Astrocyte of the spinal cord (primary cell): ENCODE results near the gene RDX.

Experiments
- DNase-seq: peaks from one replicate; pipeline ENCODE4 v3.0.0; 2011; ENCODE audit warnings: low read depth, low spot score
- H3K4me3 ChIP-seq: 2 replicates; pipeline ENCODE4 v1.5.1; 2011; ENCODE audit warnings: low read depth, mild to moderate bottlenecking, low read length, moderate library complexity
- in situ Hi-C: cut with HindIII; loops from 2 replicates; pipeline ENCODE4 v1.10.0; 2017; ENCODE audit warnings: low sequenced_read_pairs
- TF ChIP-seq, protein P1 (sequence below): IDR thresholded peaks from 2 replicates; pipeline ENCODE4 v1.5.1; 2012; ENCODE audit warnings: low read depth, mild to moderate bottlenecking, low read length, inconsistent platforms

The RDX gene

DNA sequence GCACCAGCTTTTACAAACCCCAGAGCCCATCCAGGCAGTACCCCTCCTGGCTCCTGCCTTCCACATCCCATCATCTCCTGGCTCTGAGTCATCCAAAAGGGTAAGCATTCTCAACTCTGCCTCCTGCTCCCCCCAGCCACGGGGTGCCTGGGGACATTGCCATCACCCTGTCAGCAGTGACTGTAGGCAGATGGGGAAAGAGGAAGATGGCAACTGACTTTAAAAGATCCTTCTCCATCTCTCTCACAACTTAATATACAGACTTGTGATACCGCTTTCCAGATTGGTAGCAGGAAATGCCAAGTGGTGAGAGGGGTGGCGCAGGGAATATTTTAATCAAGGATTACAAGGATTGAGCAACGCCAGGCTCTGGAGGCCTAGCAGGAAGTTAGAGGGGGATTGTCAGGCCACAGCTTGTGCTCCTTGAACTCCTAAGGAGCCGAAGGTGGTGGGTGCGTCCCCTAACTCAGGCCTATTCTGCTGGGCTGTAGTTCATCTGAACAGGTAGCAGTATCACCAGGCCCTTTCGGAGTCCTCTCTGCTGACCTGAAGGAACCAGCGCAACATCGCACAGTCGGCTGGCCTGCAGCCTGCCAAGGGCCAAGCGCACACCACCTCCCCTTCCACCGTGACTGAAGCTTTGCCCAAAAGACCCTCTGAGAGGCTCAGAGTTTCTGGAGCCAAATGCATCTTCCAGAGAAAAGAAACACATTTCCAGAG, 119.9 kb downstream of the RDX start:
- no peak overlapping the region for H3K4me3 ChIP-seq
- in situ Hi-C loops = no loop called here
- peak; percentile 17 for DNase-seq
- TF ChIP-seq, protein P1, sequence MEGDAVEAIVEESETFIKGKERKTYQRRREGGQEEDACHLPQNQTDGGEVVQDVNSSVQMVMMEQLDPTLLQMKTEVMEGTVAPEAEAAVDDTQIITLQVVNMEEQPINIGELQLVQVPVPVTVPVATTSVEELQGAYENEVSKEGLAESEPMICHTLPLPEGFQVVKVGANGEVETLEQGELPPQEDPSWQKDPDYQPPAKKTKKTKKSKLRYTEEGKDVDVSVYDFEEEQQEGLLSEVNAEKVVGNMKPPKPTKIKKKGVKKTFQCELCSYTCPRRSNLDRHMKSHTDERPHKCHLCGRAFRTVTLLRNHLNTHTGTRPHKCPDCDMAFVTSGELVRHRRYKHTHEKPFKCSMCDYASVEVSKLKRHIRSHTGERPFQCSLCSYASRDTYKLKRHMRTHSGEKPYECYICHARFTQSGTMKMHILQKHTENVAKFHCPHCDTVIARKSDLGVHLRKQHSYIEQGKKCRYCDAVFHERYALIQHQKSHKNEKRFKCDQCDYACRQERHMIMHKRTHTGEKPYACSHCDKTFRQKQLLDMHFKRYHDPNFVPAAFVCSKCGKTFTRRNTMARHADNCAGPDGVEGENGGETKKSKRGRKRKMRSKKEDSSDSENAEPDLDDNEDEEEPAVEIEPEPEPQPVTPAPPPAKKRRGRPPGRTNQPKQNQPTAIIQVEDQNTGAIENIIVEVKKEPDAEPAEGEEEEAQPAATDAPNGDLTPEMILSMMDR = no peak

DNA sequence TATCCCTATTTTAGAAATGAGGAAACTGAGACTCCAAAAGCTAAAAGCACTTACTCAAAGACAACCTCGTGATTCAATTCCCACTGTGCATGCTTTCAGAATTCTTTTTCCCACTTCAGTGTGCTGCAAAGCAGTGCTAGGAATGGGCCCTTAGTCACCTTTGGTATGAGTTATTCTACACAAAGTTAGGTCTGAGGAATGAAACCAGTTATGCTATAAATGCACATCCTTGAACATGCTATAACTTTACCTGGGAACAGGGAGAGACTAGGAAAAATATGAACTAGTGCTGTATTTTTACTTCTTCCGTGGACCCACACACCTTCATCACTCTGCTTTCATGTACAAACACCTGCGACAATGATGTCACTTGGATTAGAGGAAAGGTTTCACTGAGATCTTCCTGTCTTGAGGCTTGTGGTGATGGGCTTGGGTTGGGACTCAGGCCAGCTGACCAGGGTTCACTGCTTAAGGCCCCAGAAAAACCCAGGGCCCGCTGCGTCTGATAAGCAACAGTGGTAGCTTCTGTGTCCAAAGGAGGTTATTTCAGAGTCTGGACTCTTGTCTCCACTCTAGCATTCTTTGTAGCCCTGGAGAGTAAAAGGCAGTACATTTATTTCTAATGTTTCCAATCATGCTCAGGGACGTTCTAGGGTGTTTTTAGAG, 121.6 kb downstream of the RDX start:
- TF ChIP-seq, protein P1 = no peak
- DNase-seq = peak; percentile 61
- no peak overlapping the region for H3K4me3 ChIP-seq
- in situ Hi-C loops = no loop called here

DNA sequence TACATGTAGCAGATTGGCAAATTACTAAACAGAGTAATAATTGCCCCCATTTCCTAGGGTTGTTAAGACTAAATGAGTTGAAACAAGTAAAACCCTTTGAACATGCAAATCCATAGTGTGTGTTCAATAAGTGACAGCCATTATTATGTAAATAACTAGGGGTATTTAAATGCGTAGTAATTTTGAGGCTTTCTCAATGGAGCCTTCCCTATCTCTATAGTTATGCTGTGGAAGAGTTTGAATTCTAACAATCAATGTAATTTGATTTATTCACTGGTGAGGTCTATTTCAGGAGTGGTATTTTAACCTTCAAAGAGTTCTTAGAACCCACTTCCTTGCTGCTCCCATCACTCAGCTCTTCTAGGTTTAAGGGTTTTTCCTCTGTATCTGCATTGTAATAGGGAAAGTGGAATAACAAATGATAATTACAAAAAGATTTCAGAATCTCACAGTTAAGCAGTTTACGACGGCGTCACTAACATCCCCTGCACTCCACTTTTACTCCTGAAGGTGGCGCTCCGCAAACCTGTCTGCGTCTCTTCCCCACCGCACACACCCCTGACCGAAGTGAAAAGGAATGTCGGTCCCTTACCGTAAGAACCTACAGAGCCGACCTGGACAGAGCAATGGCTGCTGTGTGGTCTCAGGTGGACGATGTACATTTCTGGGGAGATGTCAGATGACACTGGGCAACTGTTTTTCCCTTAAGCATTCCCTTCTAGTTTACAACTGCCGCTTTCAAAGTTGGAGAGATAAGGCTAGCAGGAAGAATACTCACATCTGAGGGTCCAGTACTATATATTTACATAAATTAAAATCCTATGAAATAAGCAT, 122.4 kb downstream of the RDX start:
- in situ Hi-C loops = no loop called here
- peak; percentile 67 for DNase-seq
- H3K4me3 ChIP-seq = no peak overlapping the region
- TF ChIP-seq, protein P1 = peak; percentile 89

DNA sequence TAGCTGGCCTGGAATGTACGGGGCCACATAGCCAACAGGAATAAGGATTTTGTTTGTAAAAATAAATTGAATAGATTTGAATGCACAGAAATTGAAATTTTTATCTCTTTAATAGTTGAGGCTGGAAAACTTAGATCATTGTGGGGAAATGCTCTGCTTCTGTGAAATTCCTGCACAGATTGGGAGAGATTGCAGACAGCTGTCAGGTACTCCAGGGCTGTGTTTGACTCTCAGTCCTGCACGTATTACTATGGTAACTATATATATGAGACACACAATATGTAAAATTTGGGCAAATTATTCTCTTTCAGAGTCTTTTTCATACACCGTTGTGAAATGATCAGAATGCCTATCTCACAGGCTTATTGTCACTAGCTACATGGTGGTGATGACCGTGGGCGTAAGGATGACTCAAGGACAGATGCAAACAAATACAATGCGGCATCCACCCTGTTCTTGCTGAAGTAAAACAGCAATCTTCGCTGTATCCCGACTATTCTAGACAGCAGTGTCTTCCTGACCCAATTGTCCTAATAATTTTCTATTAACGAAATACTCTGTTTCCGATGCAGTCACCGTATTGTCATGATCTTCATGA, 123.8 kb downstream of the RDX start:
- DNase-seq = no peak
- no peak overlapping the region for H3K4me3 ChIP-seq
- in situ Hi-C loops = no loop called here
- TF ChIP-seq, protein P1 = no peak

DNA sequence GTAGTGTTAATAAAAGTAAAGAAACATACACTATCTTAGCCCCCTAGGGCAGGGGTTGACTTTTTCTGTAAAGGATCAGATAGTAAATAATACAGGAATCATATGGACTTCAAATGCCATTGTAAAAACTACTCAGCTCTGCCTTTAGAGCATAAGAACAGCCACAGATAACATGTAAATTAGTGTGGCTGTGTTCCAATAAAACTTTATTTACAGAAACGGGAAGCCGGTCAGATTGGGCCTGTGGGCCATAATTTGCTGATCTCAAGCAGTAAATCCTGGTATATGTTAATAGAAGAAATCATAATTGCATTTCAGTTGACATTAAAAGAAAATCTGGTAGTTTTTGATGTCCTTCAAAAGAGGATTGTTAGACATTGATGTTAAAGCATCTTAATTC, 126.7 kb downstream of the RDX start:
- no peak for DNase-seq
- TF ChIP-seq, protein P1 = no peak
- no peak overlapping the region for H3K4me3 ChIP-seq
- in situ Hi-C loops = no loop called here
